AG10803 (cell line): ENCODE measurements around the gene PRKAG2.

Source experiments
- DNase-seq: peaks from one replicate; pipeline ENCODE4 v3.0.0; 2010; ENCODE audit warnings: low read depth
- H3K4me3 ChIP-seq: 2 replicates; pipeline ENCODE4 v1.5.1; 2011; ENCODE audit warnings: mild to moderate bottlenecking, low read length, control low read depth
- TF ChIP-seq, protein P1 (sequence below): conservative IDR thresholded peaks from 2 replicates; pipeline ENCODE4 v1.5.1; 2011; ENCODE audit warnings: mild to moderate bottlenecking, low read length, control low read depth, inconsistent platforms

Gene PRKAG2

DNA sequence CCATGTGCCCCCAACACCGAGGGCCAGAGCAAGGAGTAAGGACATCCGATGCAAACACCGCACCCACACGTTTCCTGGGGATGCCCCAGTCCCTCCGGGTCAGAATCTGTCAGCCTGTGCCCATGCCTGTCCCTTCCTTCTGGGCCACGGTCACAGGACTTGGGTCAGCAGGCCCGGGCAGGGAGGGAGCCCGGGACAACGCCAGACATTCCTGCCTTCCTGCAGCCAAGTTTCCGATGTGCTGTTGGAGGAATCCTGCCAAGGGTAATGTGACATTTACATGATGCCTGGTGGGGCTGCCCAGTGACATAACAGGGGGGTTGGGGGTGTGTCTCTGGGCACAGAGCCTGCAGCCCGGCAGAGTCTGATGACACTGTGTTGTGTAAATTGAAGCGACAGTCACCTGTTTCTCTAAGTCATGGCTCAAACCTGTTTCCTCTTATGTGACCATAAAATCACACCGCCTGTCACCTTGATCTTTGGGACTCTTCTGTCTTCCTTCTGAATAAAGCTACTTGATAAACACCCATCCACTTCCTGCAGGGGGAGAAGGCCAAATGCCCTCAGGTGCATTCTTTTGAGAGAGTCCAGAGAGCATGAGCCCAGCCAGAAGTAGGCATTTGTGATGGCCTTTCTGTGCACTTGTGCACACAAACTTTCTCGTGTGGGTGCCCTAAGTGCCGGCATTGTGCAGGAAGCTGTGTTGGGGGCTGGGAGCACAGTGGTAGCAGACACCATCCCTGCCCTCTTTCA lies 181.9 kb downstream of the PRKAG2 start:
- H3K4me3 ChIP-seq: no peak overlapping the region
- TF ChIP-seq, protein P1, sequence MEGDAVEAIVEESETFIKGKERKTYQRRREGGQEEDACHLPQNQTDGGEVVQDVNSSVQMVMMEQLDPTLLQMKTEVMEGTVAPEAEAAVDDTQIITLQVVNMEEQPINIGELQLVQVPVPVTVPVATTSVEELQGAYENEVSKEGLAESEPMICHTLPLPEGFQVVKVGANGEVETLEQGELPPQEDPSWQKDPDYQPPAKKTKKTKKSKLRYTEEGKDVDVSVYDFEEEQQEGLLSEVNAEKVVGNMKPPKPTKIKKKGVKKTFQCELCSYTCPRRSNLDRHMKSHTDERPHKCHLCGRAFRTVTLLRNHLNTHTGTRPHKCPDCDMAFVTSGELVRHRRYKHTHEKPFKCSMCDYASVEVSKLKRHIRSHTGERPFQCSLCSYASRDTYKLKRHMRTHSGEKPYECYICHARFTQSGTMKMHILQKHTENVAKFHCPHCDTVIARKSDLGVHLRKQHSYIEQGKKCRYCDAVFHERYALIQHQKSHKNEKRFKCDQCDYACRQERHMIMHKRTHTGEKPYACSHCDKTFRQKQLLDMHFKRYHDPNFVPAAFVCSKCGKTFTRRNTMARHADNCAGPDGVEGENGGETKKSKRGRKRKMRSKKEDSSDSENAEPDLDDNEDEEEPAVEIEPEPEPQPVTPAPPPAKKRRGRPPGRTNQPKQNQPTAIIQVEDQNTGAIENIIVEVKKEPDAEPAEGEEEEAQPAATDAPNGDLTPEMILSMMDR: no peak
- DNase-seq: no peak

DNA sequence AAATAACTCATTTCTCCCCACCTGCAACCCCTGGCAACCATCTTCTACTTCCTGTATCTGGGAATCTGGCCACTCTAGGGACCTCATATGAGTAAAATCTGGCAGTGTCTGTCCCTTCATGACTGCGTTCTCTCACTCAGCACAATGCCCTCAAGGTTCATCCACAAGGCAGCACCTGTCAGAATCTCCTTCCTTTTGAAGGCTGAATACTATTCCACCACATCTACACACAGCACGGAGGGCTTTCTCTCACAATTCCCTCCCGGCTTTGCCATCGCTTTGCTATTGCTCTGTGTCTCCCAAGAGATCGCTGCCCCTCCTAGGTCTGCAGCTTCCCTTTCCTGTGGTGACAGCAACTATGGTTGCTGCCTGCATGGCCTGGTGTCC lies 182.5 kb downstream of the PRKAG2 start:
- H3K4me3 ChIP-seq: no peak overlapping the region
- TF ChIP-seq, protein P1: no peak

DNA sequence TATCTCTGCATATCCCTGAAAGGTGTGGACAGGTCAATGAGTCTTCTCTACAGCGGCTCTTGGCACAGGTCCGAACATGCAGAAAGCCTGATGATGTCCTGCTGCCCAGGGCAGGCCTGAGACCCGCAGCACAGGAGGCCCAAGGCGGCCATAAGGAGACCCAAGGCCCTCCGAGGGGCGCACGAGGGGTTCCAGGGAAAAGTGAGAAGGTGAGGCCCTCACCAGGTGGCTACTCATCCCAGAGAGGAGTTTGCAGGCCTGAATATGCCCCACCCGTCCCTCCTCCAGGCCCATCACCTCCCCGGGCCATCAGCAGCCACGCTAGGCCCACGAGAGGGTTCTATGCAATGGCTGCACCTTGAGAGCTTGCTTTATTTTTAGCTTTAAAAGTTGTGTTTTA lies 183.8 kb downstream of the PRKAG2 start:
- H3K4me3 ChIP-seq: no peak overlapping the region
- TF ChIP-seq, protein P1: no peak
- no peak for DNase-seq

More for the DNA sequence above, 182.5 kb downstream of the PRKAG2 start:
- DNase-seq: no peak

DNA sequence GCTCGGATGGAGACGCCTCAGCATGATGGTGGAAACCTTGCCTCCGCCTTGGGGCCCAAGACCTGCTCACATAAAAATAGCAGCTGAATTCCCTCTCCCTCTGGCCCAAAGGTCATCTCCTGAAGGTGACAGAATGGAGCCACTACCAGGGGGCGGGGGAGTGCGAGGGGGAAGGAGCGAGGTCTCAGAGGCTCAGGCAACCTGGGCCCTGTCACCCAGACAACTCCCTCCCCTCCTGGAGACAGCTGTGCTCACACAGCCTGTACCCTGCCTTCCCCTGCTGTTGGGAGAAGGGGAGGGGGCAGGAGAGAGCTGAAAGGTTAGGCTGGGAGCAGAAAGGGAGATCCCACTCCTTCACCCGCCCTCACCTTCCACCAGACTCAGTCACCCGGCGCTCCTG lies 184.2 kb downstream of the PRKAG2 start:
- TF ChIP-seq, protein P1: no peak
- DNase-seq: no peak
- H3K4me3 ChIP-seq: no peak overlapping the region

DNA sequence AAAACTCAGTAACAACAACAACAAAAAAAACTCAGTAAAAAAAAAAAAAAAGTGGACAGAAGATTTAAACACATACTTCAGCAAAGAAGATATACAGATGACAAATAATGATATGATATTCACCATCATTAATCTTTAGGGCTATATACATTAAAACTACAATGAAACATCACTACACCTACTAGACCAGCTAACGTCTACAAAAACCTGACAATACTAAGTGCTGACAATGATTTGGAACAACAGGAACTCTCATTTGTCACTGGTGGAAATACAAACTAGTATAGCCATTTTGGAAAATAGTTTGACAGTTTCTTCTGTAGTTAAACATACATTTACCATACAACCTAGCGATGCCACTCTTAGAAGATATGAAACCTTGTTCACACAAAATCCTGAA lies 185.5 kb downstream of the PRKAG2 start:
- H3K4me3 ChIP-seq: no peak overlapping the region
- DNase-seq: no peak
- TF ChIP-seq, protein P1: no peak

DNA sequence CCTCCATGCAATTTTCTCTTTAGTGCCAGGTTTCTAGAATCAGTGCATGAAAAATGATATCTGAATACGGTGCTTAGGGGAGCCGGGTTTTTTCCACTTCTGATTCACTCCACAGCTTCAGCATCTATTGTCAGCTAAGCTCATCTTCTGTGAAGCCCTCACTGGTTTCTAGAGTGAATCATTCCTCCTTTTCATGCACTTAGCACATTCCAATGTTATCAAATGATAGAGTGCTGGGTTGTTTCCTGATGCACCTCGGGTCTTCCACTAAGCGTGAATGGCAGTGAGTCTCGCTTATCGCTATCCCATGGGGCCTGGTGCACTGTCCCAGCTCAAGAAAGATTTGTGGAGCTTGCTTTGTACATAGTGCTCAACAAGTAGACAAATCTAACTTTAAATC lies 186.3 kb downstream of the PRKAG2 start:
- TF ChIP-seq, protein P1: no peak

DNA sequence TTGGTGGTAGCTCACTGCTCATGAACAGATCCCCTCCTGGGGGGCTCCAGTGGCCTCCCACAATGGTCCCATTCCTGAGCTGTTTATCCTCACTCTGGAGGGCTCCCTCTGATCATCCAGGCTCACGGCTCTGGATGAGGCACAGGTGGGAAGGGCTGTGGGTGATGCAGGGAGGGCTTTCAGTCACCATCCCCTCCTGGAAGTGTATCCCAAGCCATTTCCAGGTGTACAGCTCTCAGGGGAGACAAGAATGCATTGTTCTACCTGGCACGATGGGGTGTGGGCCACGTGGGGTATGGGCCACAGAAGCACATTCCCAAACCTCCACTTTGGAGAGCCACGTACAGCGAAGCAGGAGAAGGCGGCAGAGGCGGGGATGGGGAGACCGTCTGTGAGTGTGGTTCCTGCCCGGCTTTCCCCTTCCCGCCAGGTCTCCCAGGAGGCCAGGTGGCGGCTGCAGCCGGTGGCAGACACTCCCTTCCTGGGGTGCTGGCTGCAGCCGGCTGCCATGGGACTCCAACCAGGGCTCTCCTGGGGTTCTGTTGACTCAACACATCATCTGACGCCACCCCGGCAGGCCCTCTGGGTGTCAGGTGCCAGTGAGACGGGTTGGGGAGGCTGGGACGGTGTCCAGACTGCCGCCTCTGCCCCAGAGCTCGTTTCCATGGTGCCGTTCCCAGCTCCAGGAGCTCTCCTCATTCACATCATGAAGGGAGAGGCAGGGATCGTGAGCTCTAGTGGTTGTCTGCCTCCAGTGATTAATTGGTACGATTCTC lies 187.5 kb downstream of the PRKAG2 start:
- no peak overlapping the region for H3K4me3 ChIP-seq
- TF ChIP-seq, protein P1: no peak
- no peak for DNase-seq

More for the DNA sequence above, 186.3 kb downstream of the PRKAG2 start:
- no peak for DNase-seq
- no peak overlapping the region for H3K4me3 ChIP-seq
